HepG2 (cell line): ENCODE measurements around the gene ATG13.

Experiments
- DMAP1 ChIP-seq: IDR thresholded peaks from 2 replicates; pipeline ENCODE4 v1.6.1; 2016
- EZH2 ChIP-seq: conservative IDR thresholded peaks from 2 replicates; pipeline ENCODE4 v1.6.1; 2012; ENCODE audit warnings: mild to moderate bottlenecking, low read depth, low read length, moderate library complexity
- HCFC1 ChIP-seq: fragments of 150-350 bp; IDR thresholded peaks from 2 replicates; pipeline ENCODE4 v1.6.1; 2014; ENCODE audit warnings: low read depth, low read length
- HNF1A ChIP-seq, 2 experiments: sonication (generic) in 1 of 2; formaldehyde crosslinking in 1 of 2; IDR thresholded peaks; 2 replicates each; pipeline versions ENCODE4 v1.4.0 to v1.6.1; 2016 to 2020; ENCODE audit warnings: borderline replicate concordance in 1 of 2, low read depth in 1 of 2, mild to moderate bottlenecking in 1 of 2, missing genetic modification reagents in 1 of 2
- JARID2 ChIP-seq: sonication (generic); formaldehyde crosslinking; IDR thresholded peaks from 2 replicates; pipeline ENCODE4 v1.8.1; 2023; ENCODE audit warnings: missing genetic modification reagents, inconsistent platforms; ENCODE audit not compliant: insufficient replicate concordance
- SNAI1 ChIP-seq: sonication (generic); formaldehyde crosslinking; IDR thresholded peaks from 2 replicates; pipeline ENCODE4 v1.5.0; 2020; ENCODE audit warnings: mild to moderate bottlenecking, missing genetic modification reagents, borderline replicate concordance
- ZKSCAN8 ChIP-seq: IDR thresholded peaks from 2 replicates; pipeline ENCODE4 v1.6.1; 2016; ENCODE audit warnings: borderline replicate concordance, missing genetic modification reagents, missing compliant biosample characterization
- ZNF121 ChIP-seq: sonication (generic); formaldehyde crosslinking; IDR thresholded peaks from 2 replicates; pipeline ENCODE4 v1.5.0; 2020; ENCODE audit warnings: mild to moderate bottlenecking, missing genetic modification reagents
- ZNF281 ChIP-seq: sonication (generic); formaldehyde crosslinking; IDR thresholded peaks from 2 replicates; pipeline ENCODE4 v1.4.0; 2020; ENCODE audit warnings: missing genetic modification reagents, borderline replicate concordance
- ZNF580 ChIP-seq: IDR thresholded peaks from 2 replicates; pipeline ENCODE4 v1.6.1; 2016; ENCODE audit warnings: low read depth, borderline replicate concordance
- ZNF773 ChIP-seq: sonication (generic); formaldehyde crosslinking; IDR thresholded peaks from 2 replicates; pipeline ENCODE4 v1.4.0; 2020; ENCODE audit warnings: missing genetic modification reagents, borderline replicate concordance

GRCh38 chr11:46641639-46642038 lies 24.3 kb downstream of the ATG13 start:
- TF ChIP-seq JARID2 (CRISPR knock-in tag) (no peak), ZNF281 (CRISPR knock-in tag) (no peak), EZH2 (no peak), HNF1A (IDR thresholded peaks at IDR 0.05; ENCODE audit: low read depth) (no peak), HNF1A (CRISPR knock-in tag; IDR thresholded peaks at IDR 0.05; ENCODE audit: borderline replicate concordance) (no peak), SNAI1 (no peak), DMAP1 (CRISPR knock-in tag) (no peak), HCFC1 (no peak), ZNF121 (no peak), ZKSCAN8 (CRISPR knock-in tag) (no peak), ZNF773 (no peak), ZNF580 (CRISPR knock-in tag) (no peak)
